ENCODE results near the gene MYO18B. TPM values are rescaled to one million over a fixed set of nuclear protein-coding genes. Genes with fewer than 3 reads are reported as not detected.

The MYO18B gene
- total and polyA plus RNA-seq, 2 donors from 2014 or later: 0.19 to 0.41 TPM

- no peak for FAIRE-seq
Observed at GRCh38 chr22:25736378-25737011, 5.5 kb upstream of the MYO18B start.

GRCh38 chr22:25739659-25740344 is 2.2 kb upstream of the MYO18B start:
- no peaks in the 10 kb centered on the region for H3K27me3 ChIP-seq (ENCODE audit: control insufficient read depth, insufficient read depth, low read length)
- H3K9ac ChIP-seq (ENCODE audit: low read length in 3 of 3): no peak overlapping the region
- DNase-seq (no peak), FAIRE-seq (no peak)
- intact Hi-C loops (cut with DNase I): no loop called here
- no peaks in the 10 kb centered on the region for H3K36me3 ChIP-seq (ENCODE audit: control insufficient read depth in 2 of 3, insufficient read depth in 3 of 3, low read length in 3 of 3)
- no peak overlapping the region for H3K4me3 ChIP-seq (ENCODE audit: low read length in 3 of 3)
- no peaks in the 10 kb centered on the region for H3K9me3 ChIP-seq (ENCODE audit: control insufficient read depth in 2 of 3, insufficient read depth in 1 of 3, low read length in 3 of 3)
- no peaks in the 10 kb centered on the region for H3K4me1 ChIP-seq (ENCODE audit: control insufficient read depth in 2 of 3, insufficient read depth in 2 of 3, low read depth in 1 of 3, low read length in 3 of 3)
- TF ChIP-seq CTCF (IDR thresholded peaks at IDR 0.05; ENCODE audit: borderline replicate concordance, extremely low read depth, insufficient read depth): no peak
- no peak overlapping the region for H3K27ac ChIP-seq (ENCODE audit: low read depth in 2 of 2, low read length in 2 of 2)

More at GRCh38 chr22:25736378-25737011, 5.5 kb upstream of the MYO18B start:
- Histone ChIP-seq H3K27ac (ENCODE audit: low read depth in 2 of 2, low read length in 2 of 2) (no peak overlapping the region), H3K9me3 (ENCODE audit: control insufficient read depth in 2 of 3, insufficient read depth in 1 of 3, low read length in 3 of 3) (no peaks in the 10 kb centered on the region), H3K9ac (ENCODE audit: low read length in 3 of 3) (no peak overlapping the region), H3K36me3 (ENCODE audit: control insufficient read depth in 2 of 3, insufficient read depth in 3 of 3, low read length in 3 of 3) (no peaks in the 10 kb centered on the region), H3K4me3 (ENCODE audit: low read length in 3 of 3) (no peak overlapping the region), H3K27me3 (ENCODE audit: control insufficient read depth, insufficient read depth, low read length) (no peaks in the 10 kb centered on the region), H3K4me1 (ENCODE audit: control insufficient read depth in 2 of 3, insufficient read depth in 2 of 3, low read depth in 1 of 3, low read length in 3 of 3) (no peaks in the 10 kb centered on the region)
- no peak for DNase-seq
- TF ChIP-seq CTCF (IDR thresholded peaks at IDR 0.05; ENCODE audit: borderline replicate concordance, extremely low read depth, insufficient read depth): no peak
- intact Hi-C loops (cut with DNase I): no loop called here

GRCh38 chr22:25742918-25743708 is 1.1 kb downstream of the MYO18B start:
- Histone ChIP-seq H3K9me3 (ENCODE audit: control insufficient read depth in 2 of 3, insufficient read depth in 1 of 3, low read length in 3 of 3) (no peaks in the 10 kb centered on the region), H3K27me3 (ENCODE audit: control insufficient read depth, insufficient read depth, low read length) (no peaks in the 10 kb centered on the region), H3K36me3 (ENCODE audit: control insufficient read depth in 2 of 3, insufficient read depth in 3 of 3, low read length in 3 of 3) (no peaks in the 10 kb centered on the region), H3K4me1 (ENCODE audit: control insufficient read depth in 2 of 3, insufficient read depth in 2 of 3, low read depth in 1 of 3, low read length in 3 of 3) (peaks cover 0 to 3% (median 0%) of the 10 kb centered on the region in 3 donors), H3K9ac (ENCODE audit: low read length in 3 of 3) (no peak overlapping the region), H3K27ac (ENCODE audit: low read depth in 2 of 2, low read length in 2 of 2) (no peak overlapping the region), H3K4me3 (ENCODE audit: low read length in 3 of 3) (no peak overlapping the region)
- DNase-seq: no peak
- intact Hi-C loops (cut with DNase I): no loop called here
- no peak for TF ChIP-seq CTCF (IDR thresholded peaks at IDR 0.05; ENCODE audit: borderline replicate concordance, extremely low read depth, insufficient read depth)
- FAIRE-seq: no peak
